ENCODE data around the gene TRPM6. TPM values are rescaled to one million over a fixed set of nuclear protein-coding genes. Genes with fewer than 3 reads are reported as not detected.
"Not testable (repeated sequence)": the region's sequence is repeated elsewhere in the genome, so short reads cannot be mapped to it uniquely, and the experiment has no call there.

The TRPM6 gene, protein sequence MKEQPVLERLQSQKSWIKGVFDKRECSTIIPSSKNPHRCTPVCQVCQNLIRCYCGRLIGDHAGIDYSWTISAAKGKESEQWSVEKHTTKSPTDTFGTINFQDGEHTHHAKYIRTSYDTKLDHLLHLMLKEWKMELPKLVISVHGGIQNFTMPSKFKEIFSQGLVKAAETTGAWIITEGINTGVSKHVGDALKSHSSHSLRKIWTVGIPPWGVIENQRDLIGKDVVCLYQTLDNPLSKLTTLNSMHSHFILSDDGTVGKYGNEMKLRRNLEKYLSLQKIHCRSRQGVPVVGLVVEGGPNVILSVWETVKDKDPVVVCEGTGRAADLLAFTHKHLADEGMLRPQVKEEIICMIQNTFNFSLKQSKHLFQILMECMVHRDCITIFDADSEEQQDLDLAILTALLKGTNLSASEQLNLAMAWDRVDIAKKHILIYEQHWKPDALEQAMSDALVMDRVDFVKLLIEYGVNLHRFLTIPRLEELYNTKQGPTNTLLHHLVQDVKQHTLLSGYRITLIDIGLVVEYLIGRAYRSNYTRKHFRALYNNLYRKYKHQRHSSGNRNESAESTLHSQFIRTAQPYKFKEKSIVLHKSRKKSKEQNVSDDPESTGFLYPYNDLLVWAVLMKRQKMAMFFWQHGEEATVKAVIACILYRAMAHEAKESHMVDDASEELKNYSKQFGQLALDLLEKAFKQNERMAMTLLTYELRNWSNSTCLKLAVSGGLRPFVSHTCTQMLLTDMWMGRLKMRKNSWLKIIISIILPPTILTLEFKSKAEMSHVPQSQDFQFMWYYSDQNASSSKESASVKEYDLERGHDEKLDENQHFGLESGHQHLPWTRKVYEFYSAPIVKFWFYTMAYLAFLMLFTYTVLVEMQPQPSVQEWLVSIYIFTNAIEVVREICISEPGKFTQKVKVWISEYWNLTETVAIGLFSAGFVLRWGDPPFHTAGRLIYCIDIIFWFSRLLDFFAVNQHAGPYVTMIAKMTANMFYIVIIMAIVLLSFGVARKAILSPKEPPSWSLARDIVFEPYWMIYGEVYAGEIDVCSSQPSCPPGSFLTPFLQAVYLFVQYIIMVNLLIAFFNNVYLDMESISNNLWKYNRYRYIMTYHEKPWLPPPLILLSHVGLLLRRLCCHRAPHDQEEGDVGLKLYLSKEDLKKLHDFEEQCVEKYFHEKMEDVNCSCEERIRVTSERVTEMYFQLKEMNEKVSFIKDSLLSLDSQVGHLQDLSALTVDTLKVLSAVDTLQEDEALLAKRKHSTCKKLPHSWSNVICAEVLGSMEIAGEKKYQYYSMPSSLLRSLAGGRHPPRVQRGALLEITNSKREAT (N-terminal part only)
- total RNA-seq = not detected

DNA sequence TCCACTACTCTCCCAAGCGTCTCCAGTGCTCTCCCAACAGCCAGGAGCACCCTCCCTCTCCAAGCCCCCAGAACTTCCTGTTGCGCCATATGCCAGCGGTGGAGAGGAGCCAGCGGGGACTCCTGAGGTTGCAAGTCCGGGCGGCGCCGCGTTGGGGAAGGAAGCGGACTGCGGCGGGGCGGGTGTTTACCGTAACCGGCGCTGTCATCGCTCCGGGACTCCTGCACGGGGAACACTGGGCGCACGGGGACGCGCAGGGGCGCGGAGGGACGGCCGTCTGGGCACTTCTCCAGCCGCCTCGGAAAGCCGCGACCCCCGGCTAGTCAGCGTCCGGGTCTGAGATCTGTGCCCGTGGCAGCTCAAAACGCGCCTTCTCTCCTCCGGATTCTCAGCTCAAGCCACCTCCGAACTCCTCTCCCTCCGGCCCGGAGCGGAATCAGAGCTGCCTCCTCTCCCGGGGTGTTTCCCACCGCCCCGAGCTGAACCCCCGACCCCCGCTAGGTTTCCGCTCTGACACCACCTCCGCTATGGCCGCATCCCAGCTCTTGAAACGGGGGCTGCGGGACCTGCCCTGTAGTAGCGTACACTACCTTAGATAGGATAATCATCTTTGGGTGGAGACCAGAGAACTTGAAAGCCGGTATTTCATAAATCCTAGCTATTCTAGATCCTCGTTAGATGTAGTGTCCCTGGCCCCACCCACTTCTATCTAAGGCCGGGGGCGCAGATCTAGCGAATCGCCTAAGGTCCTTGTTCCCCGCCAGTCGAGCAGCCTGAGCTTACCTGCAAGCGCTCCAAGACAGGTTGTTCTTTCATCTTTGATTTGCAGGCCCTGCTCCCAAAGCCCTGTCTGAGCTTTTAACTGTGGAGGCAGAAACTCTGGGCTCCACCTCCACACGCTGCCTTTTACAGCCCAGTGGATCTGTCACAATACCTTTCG is at the start of gene TRPM6:
Gene TRPM6, minus strand, starts transcription at position 881 of the 940 bp plus-strand sequence. Its CDS starts 65 bp downstream, at position 816.
- peaks cover 64% of the 10 kb centered on the region for H3K27me3 Mint-ChIP-seq

DNA sequence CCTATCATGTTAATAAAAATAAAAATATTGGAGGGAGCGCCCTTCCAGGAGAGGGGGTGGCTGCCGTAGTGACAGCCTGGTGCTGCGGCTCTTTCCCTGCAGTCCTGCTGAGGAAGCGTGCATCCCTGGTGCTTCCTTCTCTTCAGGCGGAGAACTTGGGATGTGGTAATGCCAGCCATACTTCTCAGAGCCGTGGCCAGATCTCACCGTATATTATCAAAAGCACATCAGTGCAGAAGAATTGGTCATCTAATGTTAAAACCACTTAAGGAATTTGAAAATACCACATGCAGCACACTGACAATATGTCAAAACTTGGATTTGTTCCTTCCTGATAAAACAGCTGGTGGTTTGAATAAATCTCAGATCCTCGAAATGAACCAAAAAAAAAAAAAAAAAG is 47.3 kb upstream of the TRPM6 start:
- Mint-ChIP-seq H3K27ac (no peak overlapping the region), H3K27me3 (peaks cover 6% of the 10 kb centered on the region), H3K9me3 (peaks cover 6% of the 10 kb centered on the region), H3K4me3 (no peak overlapping the region), H3K4me1 (no peaks in the 10 kb centered on the region), H3K36me3 (no peaks in the 10 kb centered on the region)
- no peak for DNase-seq

More for the DNA sequence above, at the start of gene TRPM6:
- Mint-ChIP-seq H3K36me3 (no peaks in the 10 kb centered on the region), H3K4me3 (peak within 1 kb of the TSS; percentile 75), H3K27ac (no peak within 1 kb of the TSS), H3K9me3 (peaks cover 7% of the 10 kb centered on the region), H3K4me1 (peaks cover 6% of the 10 kb centered on the region)
- peak; percentile 28 for DNase-seq

DNA sequence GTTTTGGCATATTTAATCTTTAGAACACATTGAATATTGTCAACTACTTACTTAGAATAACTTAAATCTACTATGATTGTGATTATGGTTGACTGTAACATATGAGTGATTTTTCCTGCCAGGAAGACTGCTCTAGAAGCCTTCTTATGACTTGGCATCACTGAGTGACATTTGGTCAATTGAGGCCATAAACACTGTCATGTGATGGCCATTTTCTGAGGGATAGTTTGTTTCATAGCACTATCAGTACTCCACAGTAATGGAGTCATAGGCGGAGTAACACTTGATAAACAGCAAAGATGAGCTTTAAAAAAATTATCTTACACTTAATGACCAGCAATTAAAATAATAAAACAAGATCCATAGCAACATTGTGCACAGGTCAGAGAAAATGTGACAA is 34.0 kb upstream of the TRPM6 start:
- no peaks in the 10 kb centered on the region for H3K36me3 Mint-ChIP-seq
- H3K27me3 Mint-ChIP-seq = no peaks in the 10 kb centered on the region
- no peak for DNase-seq
- no peak overlapping the region for H3K27ac Mint-ChIP-seq
- H3K4me3 Mint-ChIP-seq = no peak overlapping the region
- H3K9me3 Mint-ChIP-seq = no peaks in the 10 kb centered on the region
- no peaks in the 10 kb centered on the region for H3K4me1 Mint-ChIP-seq

DNA sequence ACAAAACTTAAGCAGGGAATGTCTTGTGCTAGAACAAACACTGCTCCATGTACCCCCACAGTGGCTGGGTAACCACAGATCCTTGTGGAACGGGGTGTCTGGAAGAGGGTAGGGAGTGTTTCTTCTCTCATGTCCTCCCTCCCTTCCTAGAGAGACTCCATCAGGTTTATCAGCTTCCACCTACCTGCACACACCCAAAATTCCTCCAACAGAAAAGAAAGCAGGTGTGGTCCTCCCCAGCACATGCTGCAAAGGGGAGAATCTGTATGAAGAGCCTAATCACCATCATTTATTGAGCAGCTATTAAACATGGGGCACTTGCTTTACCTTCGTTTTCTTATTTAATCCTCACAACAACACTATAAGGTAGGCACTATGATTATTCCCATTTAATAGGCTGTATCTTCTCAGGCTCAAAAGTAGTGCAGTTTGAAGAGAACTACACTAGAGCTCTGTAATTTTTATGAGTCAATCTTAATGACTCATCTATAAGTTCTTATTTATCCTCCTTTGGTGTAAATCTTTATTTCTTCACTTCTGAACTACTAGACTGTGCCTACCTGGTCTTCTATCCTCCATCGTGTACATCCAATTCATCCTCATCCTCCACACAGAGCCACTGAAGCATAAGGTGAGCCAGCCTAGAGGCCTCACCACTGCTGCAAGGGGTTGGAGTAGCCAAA is 33.4 kb upstream of the TRPM6 start:
- Mint-ChIP-seq H3K27ac (no peak overlapping the region), H3K36me3 (no peaks in the 10 kb centered on the region), H3K9me3 (no peaks in the 10 kb centered on the region), H3K27me3 (no peaks in the 10 kb centered on the region), H3K4me3 (no peak overlapping the region), H3K4me1 (no peaks in the 10 kb centered on the region)
- no peak for DNase-seq

DNA sequence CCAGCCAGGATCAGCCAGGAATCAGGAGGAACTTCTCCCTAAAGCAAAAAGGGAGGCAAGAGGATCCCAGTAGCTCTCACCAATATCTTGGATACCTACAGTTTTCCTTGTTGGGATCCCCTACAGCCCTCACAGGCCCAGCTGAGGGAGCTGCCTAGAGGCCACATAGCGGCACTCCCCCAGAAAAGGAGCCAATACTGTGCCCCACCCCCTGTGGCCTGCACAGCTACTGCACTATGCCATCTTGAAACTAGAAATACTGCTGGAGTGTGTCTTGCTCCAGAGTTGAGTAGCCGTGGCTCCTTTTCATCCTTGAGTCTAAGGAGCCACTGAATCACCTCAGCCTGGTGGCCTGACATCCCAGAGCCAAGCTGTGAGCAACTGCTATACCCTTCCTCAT is 22.3 kb upstream of the TRPM6 start:
- H3K4me1 Mint-ChIP-seq = no peaks in the 10 kb centered on the region
- H3K36me3 Mint-ChIP-seq = peaks cover 2% of the 10 kb centered on the region
- no peak overlapping the region for H3K27ac Mint-ChIP-seq
- DNase-seq = no peak
- H3K27me3 Mint-ChIP-seq = peaks cover 27% of the 10 kb centered on the region
- H3K9me3 Mint-ChIP-seq = peaks cover 6% of the 10 kb centered on the region
- H3K4me3 Mint-ChIP-seq = no peak overlapping the region

DNA sequence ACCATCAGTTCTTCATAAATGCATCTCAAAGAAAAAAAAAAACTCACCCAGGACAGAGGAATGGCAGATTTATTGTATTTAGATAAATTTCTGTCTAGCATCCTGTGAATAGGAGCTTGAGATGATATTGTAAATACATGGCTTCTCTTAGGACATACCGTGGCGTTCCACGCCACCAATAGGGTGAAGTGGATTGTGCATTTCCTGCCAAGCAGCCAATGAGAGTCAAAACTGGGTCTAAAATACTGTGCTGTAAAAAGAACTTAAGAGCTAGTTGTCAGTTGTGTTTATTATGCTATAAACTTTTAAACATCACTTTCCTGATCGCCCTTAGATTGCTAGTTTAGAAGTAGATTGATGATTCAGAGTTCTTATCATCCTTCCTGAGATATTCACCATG is 20.9 kb upstream of the TRPM6 start:
- H3K4me3 Mint-ChIP-seq = no peak overlapping the region
- peaks cover 26% of the 10 kb centered on the region for H3K27me3 Mint-ChIP-seq
- no peak for DNase-seq
- peaks cover 2% of the 10 kb centered on the region for H3K36me3 Mint-ChIP-seq
- no peaks in the 10 kb centered on the region for H3K4me1 Mint-ChIP-seq
- peaks cover 6% of the 10 kb centered on the region for H3K9me3 Mint-ChIP-seq
- no peak overlapping the region for H3K27ac Mint-ChIP-seq

DNA sequence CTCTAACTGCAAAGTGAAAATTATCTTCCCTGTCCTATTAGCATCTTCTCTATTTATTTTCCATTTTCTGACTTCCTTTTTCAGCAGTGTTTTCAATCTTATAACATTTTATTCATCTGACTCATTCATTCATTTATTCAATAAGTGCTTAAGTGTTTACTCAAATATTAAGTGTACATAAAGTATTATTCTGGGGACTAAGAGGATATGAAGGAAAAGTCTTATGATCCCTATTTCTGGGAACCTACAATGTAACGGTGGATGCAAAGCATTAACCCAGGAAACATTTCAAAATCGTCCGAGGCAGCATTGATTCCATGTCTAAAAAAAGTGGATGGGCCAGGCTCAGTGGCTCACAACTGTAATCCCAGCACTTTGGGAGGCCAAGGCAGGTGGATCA is 19.4 kb upstream of the TRPM6 start:
- Mint-ChIP-seq H3K27me3 (peaks cover 23% of the 10 kb centered on the region), H3K4me1 (no peaks in the 10 kb centered on the region)

DNA sequence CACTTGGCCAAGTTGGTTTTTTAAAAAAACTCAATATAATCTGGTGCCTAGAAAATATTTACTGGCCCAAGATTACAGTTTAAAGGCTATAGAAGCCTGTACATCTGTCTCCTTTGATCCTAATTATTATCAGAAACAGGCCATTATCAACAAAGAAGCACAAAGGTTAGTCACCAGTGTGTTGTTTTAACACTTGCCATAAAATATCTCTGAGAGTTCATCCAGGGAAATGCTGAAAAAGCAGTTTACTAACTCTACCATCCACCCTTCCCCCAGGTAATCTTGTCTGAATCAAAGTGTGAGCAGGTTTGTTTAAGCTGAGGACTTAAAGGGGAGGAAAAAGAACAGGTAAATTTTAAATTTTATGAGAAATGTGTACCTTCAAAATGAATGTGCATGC is 13.3 kb upstream of the TRPM6 start:
- no peak overlapping the region for H3K4me3 Mint-ChIP-seq
- H3K27me3 Mint-ChIP-seq = peaks cover 6% of the 10 kb centered on the region
- no peaks in the 10 kb centered on the region for H3K4me1 Mint-ChIP-seq
- no peaks in the 10 kb centered on the region for H3K36me3 Mint-ChIP-seq
- H3K9me3 Mint-ChIP-seq = no peaks in the 10 kb centered on the region
- H3K27ac Mint-ChIP-seq = no peak overlapping the region
- no peak for DNase-seq

More for the DNA sequence above, 19.4 kb upstream of the TRPM6 start:
- peaks cover 4% of the 10 kb centered on the region for H3K9me3 Mint-ChIP-seq
- no peak overlapping the region for H3K27ac Mint-ChIP-seq
- no peak overlapping the region for H3K4me3 Mint-ChIP-seq
- no peak for DNase-seq
- H3K36me3 Mint-ChIP-seq = peaks cover 2% of the 10 kb centered on the region

DNA sequence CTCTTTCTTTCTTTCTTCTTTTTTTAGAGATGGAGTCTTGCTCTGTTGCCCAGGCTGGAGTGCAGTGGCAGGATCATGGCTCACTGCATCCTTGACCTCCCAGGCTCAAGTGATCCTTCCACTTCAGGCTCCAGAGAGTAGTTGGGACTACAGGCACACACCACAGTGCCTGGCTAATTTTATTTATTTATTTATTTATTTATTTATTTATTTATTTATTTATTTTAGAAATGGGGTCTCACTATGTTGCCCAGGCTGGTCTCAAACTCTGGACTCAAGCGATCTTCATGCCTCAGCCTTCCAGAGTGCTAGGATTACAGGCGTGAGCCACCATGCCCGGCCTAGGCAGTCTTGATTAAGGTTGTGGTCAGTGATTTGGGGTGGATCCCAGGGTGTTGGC is 728 bp upstream of the TRPM6 start:
- not testable (repeated sequence) for H3K9me3 Mint-ChIP-seq, H3K36me3 Mint-ChIP-seq, H3K27ac Mint-ChIP-seq, H3K4me1 Mint-ChIP-seq, DNase-seq
- H3K27me3 Mint-ChIP-seq = peaks cover 61% of the 10 kb centered on the region
- peak overlapping the region; percentile 58 for H3K4me3 Mint-ChIP-seq

DNA sequence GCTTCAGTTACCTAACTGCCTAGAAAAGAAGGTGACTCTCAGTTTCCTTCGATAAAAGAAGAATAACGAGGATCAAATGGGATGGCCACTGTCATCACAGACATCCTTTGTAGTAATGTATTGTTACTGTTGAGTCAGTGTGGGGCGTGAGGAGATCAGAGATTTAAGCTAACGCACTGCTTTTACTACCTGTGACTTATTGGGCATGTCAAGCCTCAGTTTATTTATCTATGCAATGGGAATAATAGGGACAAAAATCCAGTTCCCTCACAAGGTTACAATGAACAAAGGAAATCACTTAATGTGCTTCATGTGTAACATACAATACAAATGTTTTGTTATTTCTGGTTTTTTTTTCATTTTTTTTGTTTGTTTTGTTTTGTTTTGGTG is 255 bp upstream of the TRPM6 start:
- Mint-ChIP-seq H3K9me3 (peaks cover 7% of the 10 kb centered on the region), H3K4me3 (no peak overlapping the region), H3K4me1 (peaks cover 6% of the 10 kb centered on the region), H3K36me3 (no peaks in the 10 kb centered on the region), H3K27ac (no peak overlapping the region), H3K27me3 (peaks cover 61% of the 10 kb centered on the region)
- no peak for DNase-seq

DNA sequence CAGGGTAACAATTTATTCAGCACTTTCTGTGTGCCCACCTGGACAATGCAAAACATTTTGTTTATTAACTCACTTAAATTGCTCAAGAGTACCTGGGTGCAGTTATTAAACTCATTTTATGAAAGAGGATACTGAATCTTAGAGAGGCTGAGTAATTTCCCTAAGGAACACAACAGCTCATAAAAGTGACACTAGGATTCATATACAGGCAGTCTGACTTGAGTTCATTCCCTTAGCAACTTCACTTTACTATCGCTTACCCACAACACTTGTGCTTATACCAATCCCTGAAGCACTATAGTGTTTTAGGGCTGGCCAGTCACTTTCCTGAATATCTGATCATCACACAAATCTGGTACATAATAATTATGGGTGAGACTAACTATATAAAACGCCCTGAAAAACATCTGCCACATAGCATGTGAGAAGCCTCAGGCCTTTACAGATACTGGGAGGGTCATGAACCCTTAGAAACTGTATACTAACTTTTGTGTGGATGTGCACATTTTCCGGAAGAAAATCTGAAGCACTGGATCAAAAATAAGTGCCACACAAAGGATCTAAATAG is 11.3 kb downstream of the TRPM6 start:
- Mint-ChIP-seq H3K27ac (no peak overlapping the region), H3K4me3 (no peak overlapping the region), H3K9me3 (peaks cover 20% of the 10 kb centered on the region)

DNA sequence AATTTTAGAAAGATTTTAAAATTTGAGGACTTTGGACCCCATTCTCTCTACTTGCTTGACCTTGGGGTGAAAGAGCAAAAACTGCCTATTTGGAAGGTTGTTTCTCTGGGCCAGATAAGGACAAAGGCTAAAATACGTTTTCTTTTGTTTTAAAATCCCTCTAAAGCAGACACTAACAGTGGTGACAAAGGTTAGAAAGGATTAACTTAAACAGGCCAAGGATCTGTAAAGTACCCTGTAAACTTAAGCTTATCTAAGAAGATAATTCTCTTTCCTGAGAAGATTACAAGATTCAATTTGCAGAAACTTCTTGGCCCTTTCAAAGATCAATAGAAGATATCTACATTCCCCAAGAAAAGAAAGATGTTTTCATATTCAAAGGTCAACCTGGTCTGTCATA is 12.1 kb downstream of the TRPM6 start:
- DNase-seq = no peak
- Mint-ChIP-seq H3K27ac (no peak overlapping the region), H3K4me1 (no peaks in the 10 kb centered on the region), H3K36me3 (peaks cover 10% of the 10 kb centered on the region), H3K9me3 (peaks cover 17% of the 10 kb centered on the region), H3K4me3 (no peak overlapping the region), H3K27me3 (peaks cover 19% of the 10 kb centered on the region)

More for the DNA sequence above, 11.3 kb downstream of the TRPM6 start:
- DNase-seq = no peak
- Mint-ChIP-seq H3K36me3 (peaks cover 10% of the 10 kb centered on the region), H3K4me1 (no peaks in the 10 kb centered on the region), H3K27me3 (peaks cover 25% of the 10 kb centered on the region)

DNA sequence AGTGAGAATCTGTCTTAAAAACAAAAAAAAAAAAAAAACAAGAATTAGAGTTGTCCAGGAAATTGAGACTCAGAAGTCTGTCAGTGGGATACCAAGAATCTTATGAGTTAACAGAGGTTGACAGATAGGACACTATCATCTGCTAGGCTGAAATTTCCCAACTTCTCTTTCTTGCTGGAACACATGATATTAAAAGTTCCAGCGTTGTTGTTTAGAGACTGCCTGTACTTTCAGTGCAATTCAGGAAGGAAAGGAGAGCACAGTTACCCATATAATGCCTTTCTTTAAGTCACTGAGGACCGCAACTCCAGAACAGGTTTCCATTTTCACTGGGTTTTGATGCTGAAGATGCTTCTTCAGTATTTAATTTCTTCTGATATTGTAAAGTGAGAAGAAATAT is 13.5 kb downstream of the TRPM6 start:
- Mint-ChIP-seq H3K4me1 (no peaks in the 10 kb centered on the region), H3K36me3 (peaks cover 5% of the 10 kb centered on the region), H3K27me3 (peaks cover 7% of the 10 kb centered on the region), H3K4me3 (no peak overlapping the region), H3K27ac (no peak overlapping the region), H3K9me3 (peaks cover 6% of the 10 kb centered on the region)
- no peak for DNase-seq
